Fibroblast of the aortic adventitia (primary cell): Measurements from ENCODE around the gene FHIP2A. TPM values are rescaled to one million over a fixed set of nuclear protein-coding genes. Genes with fewer than 3 reads are reported as not detected.
"Not testable (repeated sequence)": the region's sequence is repeated elsewhere in the genome, so short reads cannot be mapped to it uniquely, and the experiment has no call there.

Experiments
- DNase-seq: peaks from one replicate; pipeline ENCODE4 v3.0.0-alpha.2; 2010; ENCODE audit warnings: low read depth
- H3K4me3 ChIP-seq: 2 replicates; pipeline ENCODE4 v1.5.1; 2011; ENCODE audit warnings: low read depth, mild to moderate bottlenecking, control low read depth, low read length, moderate library complexity
- total RNA-seq: library from RNA; depleted of rRNA; stranded (reverse); fragments of >200 nt; gene quantifications from 2 replicates; pipeline ENCODE4 v1.2.3, GENCODE V29; 2012; ENCODE audit warnings: low replicate concordance
- TF ChIP-seq, protein P1 (sequence below): IDR thresholded peaks from 2 replicates; pipeline ENCODE4 v1.5.1; 2011; ENCODE audit warnings: mild to moderate bottlenecking, low read length, control low read depth, inconsistent platforms; ENCODE audit not compliant: insufficient read depth

The FHIP2A gene
- total RNA-seq, 1 donor = 54.7 TPM

DNA sequence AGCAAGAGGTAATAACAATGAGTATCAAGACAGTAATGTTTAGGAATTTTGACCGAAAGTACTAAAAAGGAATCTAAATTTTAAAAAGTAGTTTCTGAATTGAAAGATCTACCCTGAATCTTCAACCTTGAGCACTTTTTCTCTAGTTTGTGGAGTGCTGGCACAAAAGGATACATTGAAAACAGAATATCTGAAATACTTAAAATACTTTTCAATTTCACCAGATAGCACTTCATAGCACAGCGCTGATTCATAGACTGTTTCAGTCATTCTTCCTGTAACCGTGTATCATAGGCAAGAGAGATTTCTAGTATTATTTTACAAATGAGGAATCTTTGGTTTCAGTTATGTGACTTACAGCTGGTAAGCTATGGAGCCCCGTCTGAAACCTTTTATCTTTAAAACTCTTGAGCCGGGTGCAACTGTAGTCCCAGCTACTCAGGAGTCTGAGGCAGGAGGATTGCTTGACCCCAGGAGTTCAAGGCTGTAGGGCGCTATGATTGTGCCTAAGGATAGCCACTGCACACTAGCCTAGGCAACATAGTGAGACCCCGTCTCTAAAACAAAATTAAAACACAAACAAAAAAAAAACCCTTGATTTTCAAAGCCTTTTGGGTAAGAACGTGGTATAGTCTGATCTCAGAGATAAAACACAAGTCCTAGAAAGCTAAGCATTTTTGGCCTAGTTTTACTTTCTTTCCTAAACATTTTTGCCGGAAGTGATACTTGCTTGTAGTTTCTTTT, 35.1 kb downstream of the FHIP2A start:
- no peak overlapping the region for H3K4me3 ChIP-seq

DNA sequence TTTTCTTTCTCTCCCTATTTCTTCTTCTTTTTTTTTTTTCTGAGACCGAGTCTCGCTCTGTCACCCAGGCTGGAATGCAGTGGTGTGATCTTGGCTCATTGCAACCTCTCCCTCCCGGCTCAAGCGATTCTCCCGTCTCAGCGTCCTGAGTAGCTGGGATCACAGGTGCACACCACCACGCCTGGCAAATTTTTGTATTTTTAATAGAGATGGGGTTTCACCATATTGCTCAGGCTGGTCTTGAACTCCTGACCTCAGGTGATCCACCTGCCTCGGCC, 35.6 kb downstream of the FHIP2A start:
- DNase-seq, H3K4me3 ChIP-seq: not testable (repeated sequence)

More for the DNA sequence above, 35.1 kb downstream of the FHIP2A start:
- TF ChIP-seq, protein P1, sequence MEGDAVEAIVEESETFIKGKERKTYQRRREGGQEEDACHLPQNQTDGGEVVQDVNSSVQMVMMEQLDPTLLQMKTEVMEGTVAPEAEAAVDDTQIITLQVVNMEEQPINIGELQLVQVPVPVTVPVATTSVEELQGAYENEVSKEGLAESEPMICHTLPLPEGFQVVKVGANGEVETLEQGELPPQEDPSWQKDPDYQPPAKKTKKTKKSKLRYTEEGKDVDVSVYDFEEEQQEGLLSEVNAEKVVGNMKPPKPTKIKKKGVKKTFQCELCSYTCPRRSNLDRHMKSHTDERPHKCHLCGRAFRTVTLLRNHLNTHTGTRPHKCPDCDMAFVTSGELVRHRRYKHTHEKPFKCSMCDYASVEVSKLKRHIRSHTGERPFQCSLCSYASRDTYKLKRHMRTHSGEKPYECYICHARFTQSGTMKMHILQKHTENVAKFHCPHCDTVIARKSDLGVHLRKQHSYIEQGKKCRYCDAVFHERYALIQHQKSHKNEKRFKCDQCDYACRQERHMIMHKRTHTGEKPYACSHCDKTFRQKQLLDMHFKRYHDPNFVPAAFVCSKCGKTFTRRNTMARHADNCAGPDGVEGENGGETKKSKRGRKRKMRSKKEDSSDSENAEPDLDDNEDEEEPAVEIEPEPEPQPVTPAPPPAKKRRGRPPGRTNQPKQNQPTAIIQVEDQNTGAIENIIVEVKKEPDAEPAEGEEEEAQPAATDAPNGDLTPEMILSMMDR = no peak
- DNase-seq = peak; percentile 92

DNA sequence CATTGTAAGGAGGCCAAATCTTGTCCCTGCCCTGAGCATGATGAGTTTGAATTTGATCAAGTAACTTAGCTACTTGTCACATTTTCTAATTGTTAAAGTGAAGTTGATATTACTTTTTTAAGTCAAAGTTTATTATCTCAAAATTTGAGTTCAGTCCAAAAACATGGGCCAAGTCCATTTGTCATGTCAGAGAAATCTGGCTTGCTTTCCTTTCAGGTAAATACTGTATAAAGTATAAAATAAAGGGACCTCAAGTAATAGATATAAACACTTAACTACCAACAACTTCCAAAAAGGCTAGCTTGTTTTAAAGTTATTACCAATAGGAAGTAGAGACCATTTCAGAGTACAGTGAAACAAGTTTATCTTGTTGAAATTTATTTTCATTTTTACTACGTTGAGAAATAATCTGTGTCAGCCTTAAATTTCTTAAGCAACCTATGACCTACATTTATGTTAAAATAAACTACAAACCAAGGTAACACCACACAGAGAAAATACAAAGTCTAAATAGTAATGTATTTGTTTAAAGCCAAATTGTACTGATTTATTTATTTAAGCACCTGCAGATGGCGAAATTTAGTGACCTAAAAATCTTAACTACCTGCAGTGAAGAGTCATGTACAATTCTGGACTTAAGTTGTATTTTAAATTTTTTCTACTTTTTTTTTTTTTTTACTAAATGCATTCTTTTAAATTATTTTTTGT, 36.5 kb downstream of the FHIP2A start:
- DNase-seq = no peak
- TF ChIP-seq, protein P1 = no peak
- H3K4me3 ChIP-seq = no peak overlapping the region

DNA sequence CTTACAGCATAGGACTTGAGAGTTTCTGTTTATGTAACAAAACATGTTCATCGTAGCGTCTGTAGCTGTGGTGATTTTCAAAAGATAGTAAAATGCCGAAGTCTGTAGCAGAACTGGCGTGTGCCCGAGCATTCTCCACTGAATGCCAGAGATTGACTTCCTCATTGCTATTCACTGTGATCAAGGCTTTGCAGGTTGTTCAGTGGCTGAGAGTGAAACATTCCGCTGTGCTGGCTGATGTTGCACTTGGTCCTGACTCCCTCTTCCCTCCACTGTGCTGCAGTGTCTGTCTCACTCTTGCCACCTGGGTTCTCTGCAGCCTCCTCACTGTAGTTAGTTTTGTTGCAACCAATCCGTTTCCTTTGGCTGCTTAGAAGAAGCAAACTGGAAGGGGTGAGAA, 37.6 kb downstream of the FHIP2A start:
- no peak overlapping the region for H3K4me3 ChIP-seq
- no peak for DNase-seq
- TF ChIP-seq, protein P1 = no peak

DNA sequence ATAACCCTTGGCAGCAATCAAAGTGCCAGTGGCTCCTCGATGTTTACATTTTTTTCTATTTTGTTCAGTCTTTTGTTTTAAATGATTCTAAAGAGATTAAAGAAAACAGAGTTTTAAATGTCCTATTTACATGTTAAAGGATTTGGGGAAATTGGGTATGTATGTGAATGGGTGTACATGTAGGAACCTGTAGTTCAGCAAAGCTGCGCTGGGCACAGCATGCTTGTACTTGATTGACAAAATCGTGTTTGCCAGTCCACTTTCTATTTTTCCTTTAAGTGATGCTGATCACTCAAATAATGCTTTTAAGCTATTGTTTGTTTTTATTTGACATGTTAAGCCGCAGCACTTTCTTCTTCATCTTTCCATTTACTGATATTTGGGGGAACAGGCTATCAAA, 40.9 kb downstream of the FHIP2A start:
- no peak overlapping the region for H3K4me3 ChIP-seq
- no peak for DNase-seq
- TF ChIP-seq, protein P1 = no peak

DNA sequence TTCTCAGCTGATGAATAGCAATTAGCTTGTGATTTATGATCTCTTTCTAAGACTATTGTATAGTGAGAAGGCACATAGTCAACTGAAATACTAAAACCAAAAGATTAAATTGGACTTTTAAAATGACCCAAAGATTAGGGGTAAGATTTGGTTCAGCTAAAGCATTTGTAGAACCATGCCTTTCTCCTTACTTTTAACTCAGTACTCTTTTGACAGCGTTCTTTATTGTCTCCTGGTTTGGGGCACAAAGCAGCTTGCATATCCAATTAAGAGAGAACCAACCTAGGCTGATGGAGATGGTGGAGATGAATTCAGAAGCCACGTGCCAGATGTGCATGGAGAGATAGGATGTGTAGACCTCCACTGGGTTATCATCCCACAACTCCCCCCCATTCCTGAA, 45.8 kb downstream of the FHIP2A start:
- no peak for DNase-seq
- TF ChIP-seq, protein P1 = no peak
- no peak overlapping the region for H3K4me3 ChIP-seq

DNA sequence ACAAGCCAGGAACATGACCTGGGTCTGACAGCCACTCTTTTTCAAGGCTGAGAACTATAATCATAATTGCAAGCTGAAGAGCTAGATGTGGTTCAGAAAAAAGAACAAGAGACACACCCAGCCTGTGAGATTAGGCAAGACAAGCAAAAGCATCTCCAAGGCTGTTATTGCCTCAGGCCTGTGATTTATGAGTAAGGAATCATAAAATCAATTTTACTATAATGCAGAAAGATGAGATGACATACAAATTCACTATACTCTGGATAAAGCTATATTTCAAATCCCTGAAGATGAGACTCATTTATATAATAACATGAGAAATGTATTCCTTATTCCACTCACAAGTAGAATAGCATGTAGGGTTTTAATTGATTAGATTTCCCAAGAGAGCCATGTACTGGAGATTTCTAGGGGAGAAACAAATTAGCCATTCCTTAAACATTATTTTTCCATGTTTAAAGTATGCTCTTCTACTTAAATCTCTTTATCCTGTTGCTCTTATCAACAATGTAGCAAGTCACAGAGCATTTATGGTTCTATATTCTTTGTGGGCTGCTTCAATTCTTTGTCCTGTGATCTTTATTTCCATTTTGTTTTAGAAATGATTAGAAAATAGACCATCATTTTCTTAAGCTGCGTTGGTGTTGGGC, 47.4 kb downstream of the FHIP2A start:
- H3K4me3 ChIP-seq = no peak overlapping the region
- TF ChIP-seq, protein P1 = no peak
- peak; percentile 71 for DNase-seq
